ENCODE data around the gene TOMM22. TPM values are rescaled to one million over a fixed set of nuclear protein-coding genes. Genes with fewer than 3 reads are reported as not detected.
A peak's percentile ranks its signal among the peaks of the same experiment; 100 is the strongest.

The TOMM22 gene
- total and polyA plus RNA-seq, 2 donors (not counting 1 experiment from before 2014, with no cell fraction given): 61.1 to 80.3 TPM

DNA sequence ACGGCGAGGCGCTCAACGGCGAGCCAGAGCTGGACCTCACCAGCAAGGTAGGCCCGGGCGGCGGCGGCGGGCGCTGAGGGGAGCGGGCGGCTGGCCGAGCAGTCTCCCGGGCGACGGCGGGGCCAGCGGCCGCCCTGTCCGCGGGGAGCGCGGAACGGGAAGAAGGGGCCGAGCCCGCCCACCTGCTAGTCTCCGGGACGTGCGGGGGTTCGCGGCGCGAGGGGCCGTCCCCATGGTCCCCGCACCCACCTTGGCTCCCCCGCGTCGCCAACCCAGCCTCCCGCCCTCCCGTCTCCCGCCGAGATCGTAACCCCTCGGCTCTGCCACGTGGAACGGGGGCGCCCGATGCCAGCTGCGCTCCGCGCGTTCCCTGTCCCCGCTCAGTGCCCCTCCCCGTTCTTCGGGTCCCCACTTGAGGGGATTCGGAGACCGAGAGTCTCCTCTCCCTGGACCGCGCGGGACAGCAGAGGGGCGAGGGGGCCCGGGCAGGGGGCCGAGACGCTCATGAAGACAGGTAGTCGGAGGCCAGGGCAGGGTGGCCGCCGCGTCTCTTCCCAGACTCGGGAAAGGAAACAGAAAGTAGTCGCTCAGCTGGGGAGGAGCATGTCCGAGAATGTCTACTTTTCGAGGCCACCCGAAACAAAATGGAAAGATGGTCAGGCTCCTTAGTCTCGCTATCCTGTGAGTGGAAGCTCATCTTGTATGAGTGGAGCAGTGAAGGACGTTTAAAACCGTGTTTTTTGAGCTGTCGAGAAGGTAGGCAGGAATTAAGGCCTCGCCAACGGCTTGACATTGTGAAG is 24.5 kb downstream of the TOMM22 start:
- peak; percentile 14 to 45 for DNase-seq (ENCODE audit: low read depth in 2 of 2)
- TF ChIP-seq, protein P1, sequence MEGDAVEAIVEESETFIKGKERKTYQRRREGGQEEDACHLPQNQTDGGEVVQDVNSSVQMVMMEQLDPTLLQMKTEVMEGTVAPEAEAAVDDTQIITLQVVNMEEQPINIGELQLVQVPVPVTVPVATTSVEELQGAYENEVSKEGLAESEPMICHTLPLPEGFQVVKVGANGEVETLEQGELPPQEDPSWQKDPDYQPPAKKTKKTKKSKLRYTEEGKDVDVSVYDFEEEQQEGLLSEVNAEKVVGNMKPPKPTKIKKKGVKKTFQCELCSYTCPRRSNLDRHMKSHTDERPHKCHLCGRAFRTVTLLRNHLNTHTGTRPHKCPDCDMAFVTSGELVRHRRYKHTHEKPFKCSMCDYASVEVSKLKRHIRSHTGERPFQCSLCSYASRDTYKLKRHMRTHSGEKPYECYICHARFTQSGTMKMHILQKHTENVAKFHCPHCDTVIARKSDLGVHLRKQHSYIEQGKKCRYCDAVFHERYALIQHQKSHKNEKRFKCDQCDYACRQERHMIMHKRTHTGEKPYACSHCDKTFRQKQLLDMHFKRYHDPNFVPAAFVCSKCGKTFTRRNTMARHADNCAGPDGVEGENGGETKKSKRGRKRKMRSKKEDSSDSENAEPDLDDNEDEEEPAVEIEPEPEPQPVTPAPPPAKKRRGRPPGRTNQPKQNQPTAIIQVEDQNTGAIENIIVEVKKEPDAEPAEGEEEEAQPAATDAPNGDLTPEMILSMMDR (conservative IDR thresholded peaks at IDR 0.05 in 1 of 2, IDR thresholded peaks at IDR 0.05 in 1 of 2; ENCODE audit: low read depth in 1 of 2, low read length in 2 of 2): no peak
- TF ChIP-seq EZH2 (IDR thresholded peaks at IDR 0.05; ENCODE audit: low read length, missing control alignments): no peak
- Histone ChIP-seq H3K4me1 (ENCODE audit: control insufficient read depth, extremely low read depth, insufficient read depth, low read length) (peaks cover 9% of the 10 kb centered on the region), H3K9me3 (ENCODE audit: control insufficient read depth, insufficient read depth, low read depth, low read length) (no peaks in the 10 kb centered on the region), H3K27me3 (ENCODE audit: control insufficient read depth, insufficient read depth, low read length) (no peaks in the 10 kb centered on the region), H4K20me1 (ENCODE audit: control insufficient read depth, extremely low read depth, insufficient read depth, low read length) (no peaks in the 10 kb centered on the region), H3K36me3 (ENCODE audit: control insufficient read depth, insufficient read depth, low read length) (no peaks in the 10 kb centered on the region), H3K27ac (ENCODE audit: insufficient read depth, low read length) (peak overlapping the region; percentile 95), H3K79me2 (ENCODE audit: control insufficient read depth, insufficient read depth, low read length) (peaks cover 51% of the 10 kb centered on the region), H3K9ac (ENCODE audit: insufficient read depth, low read length) (peak overlapping the region; percentile 97), H3K4me3 (replicated peaks in 1 of 4; ENCODE audit: control extremely low read depth in 1 of 4, insufficient read depth in 1 of 4, low read depth in 3 of 4, low read length in 4 of 4) (peak overlapping the region; percentile 64 to 96 (median 85)), H2AFZ (ENCODE audit: low read length) (no peak overlapping the region), H3K4me2 (ENCODE audit: extremely low read depth, insufficient read depth, low read length) (peak overlapping the region; percentile 79)

DNA sequence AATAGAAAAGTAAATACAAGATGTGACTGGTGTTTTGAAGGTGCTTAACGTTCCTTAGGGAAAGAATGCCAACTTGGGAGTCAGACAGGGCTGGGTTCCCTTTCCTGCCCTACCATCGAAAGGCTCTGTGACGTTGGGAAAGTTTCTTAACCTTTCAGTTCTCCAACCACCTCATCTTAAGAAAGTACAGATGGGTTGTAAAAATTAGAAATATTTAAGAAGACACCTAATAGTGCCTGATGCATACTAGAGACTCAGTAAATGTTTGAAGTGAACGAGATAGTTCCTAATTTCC is 25.1 kb downstream of the TOMM22 start:
- Histone ChIP-seq H3K9me3 (ENCODE audit: control insufficient read depth, insufficient read depth, low read depth, low read length) (no peaks in the 10 kb centered on the region), H3K27ac (ENCODE audit: insufficient read depth, low read length) (peak overlapping the region; percentile 95), H3K79me2 (ENCODE audit: control insufficient read depth, insufficient read depth, low read length) (peaks cover 54% of the 10 kb centered on the region), H3K4me3 (replicated peaks in 1 of 4; ENCODE audit: control extremely low read depth in 1 of 4, insufficient read depth in 1 of 4, low read depth in 3 of 4, low read length in 4 of 4) (peak overlapping the region; percentile 64 to 96 (median 85)), H3K27me3 (ENCODE audit: control insufficient read depth, insufficient read depth, low read length) (no peaks in the 10 kb centered on the region), H3K4me1 (ENCODE audit: control insufficient read depth, extremely low read depth, insufficient read depth, low read length) (peaks cover 7% of the 10 kb centered on the region), H3K9ac (ENCODE audit: insufficient read depth, low read length) (peak overlapping the region; percentile 97), H2AFZ (ENCODE audit: low read length) (no peak overlapping the region), H4K20me1 (ENCODE audit: control insufficient read depth, extremely low read depth, insufficient read depth, low read length) (no peaks in the 10 kb centered on the region), H3K4me2 (ENCODE audit: extremely low read depth, insufficient read depth, low read length) (peak overlapping the region; percentile 79), H3K36me3 (ENCODE audit: control insufficient read depth, insufficient read depth, low read length) (no peaks in the 10 kb centered on the region)
- TF ChIP-seq, protein P1 (conservative IDR thresholded peaks at IDR 0.05 in 1 of 2, IDR thresholded peaks at IDR 0.05 in 1 of 2; ENCODE audit: low read depth in 1 of 2, low read length in 2 of 2): no peak
- no peak for TF ChIP-seq EZH2 (IDR thresholded peaks at IDR 0.05; ENCODE audit: low read length, missing control alignments)
- no peak for DNase-seq (ENCODE audit: low read depth in 2 of 2)

DNA sequence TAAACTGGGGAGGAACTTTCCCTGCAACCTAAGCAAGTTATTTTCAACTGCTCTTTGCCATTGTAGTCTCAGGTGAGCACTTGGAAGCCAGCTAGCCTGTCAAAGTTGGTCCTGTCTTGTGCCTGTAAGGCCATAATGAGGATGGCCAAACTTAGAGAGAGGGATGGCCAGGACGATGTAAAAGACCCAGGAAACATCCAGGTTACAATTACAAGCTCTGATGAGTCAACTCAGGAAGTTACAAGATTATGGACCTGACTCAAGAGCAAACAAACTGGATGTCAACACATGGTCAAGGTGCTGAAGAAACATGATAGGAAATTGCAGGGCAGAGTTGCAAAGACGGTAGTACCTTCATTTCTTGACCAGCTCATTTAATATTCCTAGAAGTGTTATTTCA is 25.6 kb downstream of the TOMM22 start:
- Histone ChIP-seq H3K27ac (ENCODE audit: insufficient read depth, low read length) (peak overlapping the region; percentile 95), H3K4me3 (replicated peaks in 1 of 4; ENCODE audit: control extremely low read depth in 1 of 4, insufficient read depth in 1 of 4, low read depth in 3 of 4, low read length in 4 of 4) (peak overlapping the region; percentile 64 to 96 (median 85)), H3K27me3 (ENCODE audit: control insufficient read depth, insufficient read depth, low read length) (no peaks in the 10 kb centered on the region), H3K9me3 (ENCODE audit: control insufficient read depth, insufficient read depth, low read depth, low read length) (no peaks in the 10 kb centered on the region), H3K79me2 (ENCODE audit: control insufficient read depth, insufficient read depth, low read length) (peaks cover 58% of the 10 kb centered on the region), H4K20me1 (ENCODE audit: control insufficient read depth, extremely low read depth, insufficient read depth, low read length) (no peaks in the 10 kb centered on the region), H3K9ac (ENCODE audit: insufficient read depth, low read length) (no peak overlapping the region), H3K4me2 (ENCODE audit: extremely low read depth, insufficient read depth, low read length) (peak overlapping the region; percentile 79), H3K4me1 (ENCODE audit: control insufficient read depth, extremely low read depth, insufficient read depth, low read length) (peaks cover 7% of the 10 kb centered on the region), H2AFZ (ENCODE audit: low read length) (no peak overlapping the region), H3K36me3 (ENCODE audit: control insufficient read depth, insufficient read depth, low read length) (no peaks in the 10 kb centered on the region)
- DNase-seq (ENCODE audit: low read depth in 2 of 2): peak; percentile 22 to 53
- TF ChIP-seq, protein P1 (conservative IDR thresholded peaks at IDR 0.05 in 1 of 2, IDR thresholded peaks at IDR 0.05 in 1 of 2; ENCODE audit: low read depth in 1 of 2, low read length in 2 of 2): no peak
- TF ChIP-seq EZH2 (IDR thresholded peaks at IDR 0.05; ENCODE audit: low read length, missing control alignments): no peak

All from fibroblast of lung (primary cell).